ENCODE measurements around the gene SNCAIP.
"Not testable (repeated sequence)": the region's sequence is repeated elsewhere in the genome, so short reads cannot be mapped to it uniquely, and the experiment has no call there.

Gene SNCAIP

GRCh38 chr5:122465031-122465577 lies 153.1 kb downstream of the SNCAIP start:
- no peak for DNase-seq (ENCODE audit: low read depth)

DNA sequence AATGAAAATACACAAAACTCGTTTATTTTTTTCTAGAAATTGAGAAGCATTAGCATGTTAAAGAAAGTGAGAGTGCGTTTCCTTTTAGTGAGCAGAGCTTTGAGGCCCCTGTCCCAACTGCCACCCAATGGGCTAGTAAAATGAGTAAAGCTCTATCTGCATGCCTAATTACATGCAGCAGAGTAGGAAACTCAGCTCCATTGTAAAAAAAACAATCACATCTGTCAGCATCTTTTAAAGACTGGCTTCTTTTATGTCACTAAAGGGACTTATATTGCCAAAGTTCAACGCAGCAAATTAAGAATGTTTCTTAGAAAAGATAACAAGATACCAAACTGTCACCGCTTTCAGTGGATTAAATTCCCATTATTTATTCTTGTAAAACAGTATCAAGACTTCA lies 154.0 kb downstream of the SNCAIP start:
- DNase-seq (ENCODE audit: low read depth) = no peak

- DNase-seq (ENCODE audit: low read depth) = no peak
Measured at GRCh38 chr5:122468351-122469116, 156.5 kb downstream of the SNCAIP start.

DNA sequence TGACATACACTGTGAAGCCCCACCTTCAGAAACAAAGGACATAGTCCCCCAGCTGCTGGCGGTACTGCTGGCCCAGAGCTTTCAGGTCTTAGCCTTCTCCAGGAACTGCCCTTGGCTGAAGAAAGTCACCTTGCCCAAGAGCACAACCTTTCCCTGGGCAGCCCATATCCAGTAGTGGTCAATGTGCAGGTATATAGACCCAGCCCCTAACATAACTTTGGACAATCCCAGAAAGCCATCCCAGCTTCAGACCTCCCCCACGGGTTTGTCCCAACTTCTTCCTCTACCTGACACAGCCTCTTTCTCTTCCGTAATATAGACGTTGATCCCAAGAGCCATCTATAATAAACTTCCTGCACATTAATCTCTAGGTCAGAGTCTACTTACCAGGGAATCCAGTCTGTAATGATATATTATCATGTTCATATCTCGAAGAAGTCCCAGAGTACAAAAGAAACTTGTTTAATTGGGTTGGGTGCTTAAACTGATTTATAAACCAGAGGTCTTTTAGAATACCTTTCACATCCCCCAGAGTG lies 157.4 kb downstream of the SNCAIP start:
- DNase-seq (ENCODE audit: low read depth) = no peak

DNA sequence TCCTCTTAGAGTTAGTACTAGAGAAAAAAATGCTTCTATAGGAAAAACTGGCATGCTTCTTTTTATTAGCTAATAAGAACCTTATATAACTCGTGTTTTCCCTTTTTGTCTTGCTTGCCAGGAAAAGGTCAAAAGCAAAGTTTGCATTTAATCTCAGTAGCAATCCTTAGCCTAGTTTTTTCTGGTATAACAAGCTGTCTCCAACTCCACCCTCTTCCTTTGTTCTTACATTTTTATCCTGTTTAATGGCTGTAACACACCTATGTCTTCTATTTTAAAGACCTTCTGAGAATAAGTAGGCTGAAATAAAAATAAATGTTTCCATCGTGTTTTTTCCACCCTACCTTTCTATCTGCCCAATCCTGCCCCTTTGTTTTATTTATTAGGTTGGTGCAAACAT lies 158.3 kb downstream of the SNCAIP start:
- no peak for DNase-seq (ENCODE audit: low read depth)

GRCh38 chr5:122471031-122471751 lies 159.2 kb downstream of the SNCAIP start:
- no peak for DNase-seq (ENCODE audit: low read depth)

- DNase-seq (ENCODE audit: low read depth) = no peak
Measured at GRCh38 chr5:122471752-122472061, 159.7 kb downstream of the SNCAIP start.

GRCh38 chr5:122473138-122473843 lies 161.3 kb downstream of the SNCAIP start:
- no peak for DNase-seq (ENCODE audit: low read depth)

GRCh38 chr5:122473941-122474340 lies 161.9 kb downstream of the SNCAIP start:
- no peak for DNase-seq (ENCODE audit: low read depth)

DNA sequence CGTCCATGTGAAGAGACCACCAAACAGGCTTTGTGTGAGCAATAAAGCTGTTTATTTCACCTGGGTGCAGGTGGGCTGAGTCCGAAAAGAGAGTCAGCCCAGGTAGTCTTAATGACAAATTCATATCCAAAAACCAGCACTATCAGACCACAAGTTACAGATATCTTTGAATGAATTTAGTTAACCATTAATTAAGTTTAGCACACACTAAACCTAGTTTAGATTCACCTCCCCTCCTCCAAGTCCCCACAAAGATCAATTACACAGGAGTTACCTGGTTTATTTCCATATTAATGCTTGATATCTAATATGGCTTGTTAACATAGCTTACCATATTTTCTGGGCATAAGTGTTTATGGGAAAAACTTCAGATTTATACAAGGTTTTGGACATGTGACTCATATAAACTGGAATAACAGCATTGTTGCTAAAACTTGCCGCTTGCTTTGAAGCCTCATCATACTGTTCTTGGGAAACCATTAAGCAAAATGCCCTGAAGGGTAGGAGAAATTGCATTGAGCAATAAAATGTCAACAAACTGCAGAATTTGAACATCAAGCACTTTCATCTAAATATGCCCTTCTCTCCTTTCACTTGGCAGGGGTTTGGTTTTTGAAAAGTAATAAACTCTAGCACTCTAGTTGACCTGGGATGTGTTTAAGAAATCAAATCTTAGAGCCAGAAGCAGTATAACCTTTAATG lies 166.9 kb downstream of the SNCAIP start:
- DNase-seq (ENCODE audit: low read depth) = no peak

GRCh38 chr5:122480146-122480545 lies 168.1 kb downstream of the SNCAIP start:
- no peak for DNase-seq (ENCODE audit: low read depth)

DNA sequence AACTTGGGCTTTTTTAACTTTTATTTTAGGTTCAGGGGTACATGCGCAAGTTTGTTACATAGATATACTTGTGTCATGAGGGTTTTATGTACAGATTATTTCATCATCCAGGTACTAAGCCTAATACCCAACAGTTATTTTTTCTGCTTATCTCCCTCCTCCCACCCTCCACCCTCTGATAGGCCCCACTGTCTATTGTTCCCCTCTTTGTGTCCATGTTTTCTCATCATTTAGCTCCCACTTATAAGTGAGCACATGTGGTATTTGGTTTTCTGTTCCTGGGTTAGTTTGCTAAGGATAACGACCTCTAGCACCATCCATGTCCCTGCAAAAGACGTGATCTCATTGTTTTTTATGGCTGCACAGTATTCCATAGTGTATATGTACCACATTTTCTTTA lies 172.1 kb downstream of the SNCAIP start:
- DNase-seq (ENCODE audit: low read depth) = no peak

DNA sequence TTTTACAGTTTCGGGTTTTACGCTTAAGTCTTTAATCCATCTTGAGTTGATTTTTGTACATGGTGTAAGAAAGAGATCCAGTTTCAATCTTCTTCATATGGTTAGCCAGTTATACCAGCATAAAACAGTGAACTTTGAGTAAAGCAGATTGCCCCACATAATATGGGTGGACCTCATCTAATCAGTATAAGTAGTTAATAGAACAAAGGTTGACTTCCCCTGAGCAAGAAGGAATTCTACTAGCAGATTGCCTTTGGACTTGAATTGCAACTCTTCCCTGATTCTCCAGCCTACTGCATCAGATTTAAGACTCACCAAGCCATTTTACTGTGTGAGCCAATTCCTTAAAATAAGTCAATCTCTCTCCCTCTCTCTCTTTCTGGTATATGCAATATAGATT lies 173.2 kb downstream of the SNCAIP start:
- no peak for DNase-seq (ENCODE audit: low read depth)

DNA sequence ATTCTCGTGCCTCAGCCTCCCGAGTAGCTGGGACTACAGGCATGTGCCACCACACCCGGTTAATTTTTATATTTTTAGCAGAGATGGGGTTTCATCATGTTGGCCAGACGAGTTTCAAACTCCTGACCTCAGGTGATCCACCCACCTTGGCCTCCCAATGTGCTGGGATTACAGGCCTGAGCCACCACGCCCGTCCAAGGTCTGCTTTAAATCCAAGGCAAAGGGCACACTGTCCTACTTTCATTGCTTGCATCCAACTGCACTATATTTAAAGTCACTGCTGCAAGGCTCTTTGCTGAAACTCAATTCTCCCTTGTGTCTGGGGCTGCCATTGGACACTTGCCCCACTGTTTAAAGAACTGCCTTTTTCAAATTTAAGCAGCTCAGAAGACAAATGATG lies 174.6 kb downstream of the SNCAIP start:
- not testable (repeated sequence) for DNase-seq (ENCODE audit: low read depth)

DNA sequence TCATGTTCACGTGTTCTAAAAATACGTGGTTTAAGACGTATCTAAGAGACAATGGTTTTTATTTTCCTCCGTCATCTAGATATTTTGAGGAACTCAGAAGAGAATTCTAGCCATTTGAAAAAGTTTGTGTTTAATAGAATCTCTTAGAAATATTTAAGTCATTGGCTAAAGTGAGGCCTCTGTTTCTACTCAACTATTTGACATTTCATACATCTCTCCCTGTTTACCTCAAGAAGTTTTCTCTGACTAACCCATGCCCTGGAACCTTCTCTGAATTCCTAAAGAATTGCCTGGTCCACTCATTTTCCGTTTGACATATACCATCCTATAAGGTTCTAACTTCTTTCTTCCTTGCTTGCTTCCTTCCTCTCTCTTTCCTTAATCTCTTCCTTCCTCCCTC lies 178.7 kb downstream of the SNCAIP start:
- DNase-seq (ENCODE audit: low read depth) = no peak

GRCh38 chr5:122492675-122493074 lies 180.6 kb downstream of the SNCAIP start:
- no peak for DNase-seq (ENCODE audit: low read depth)

DNA sequence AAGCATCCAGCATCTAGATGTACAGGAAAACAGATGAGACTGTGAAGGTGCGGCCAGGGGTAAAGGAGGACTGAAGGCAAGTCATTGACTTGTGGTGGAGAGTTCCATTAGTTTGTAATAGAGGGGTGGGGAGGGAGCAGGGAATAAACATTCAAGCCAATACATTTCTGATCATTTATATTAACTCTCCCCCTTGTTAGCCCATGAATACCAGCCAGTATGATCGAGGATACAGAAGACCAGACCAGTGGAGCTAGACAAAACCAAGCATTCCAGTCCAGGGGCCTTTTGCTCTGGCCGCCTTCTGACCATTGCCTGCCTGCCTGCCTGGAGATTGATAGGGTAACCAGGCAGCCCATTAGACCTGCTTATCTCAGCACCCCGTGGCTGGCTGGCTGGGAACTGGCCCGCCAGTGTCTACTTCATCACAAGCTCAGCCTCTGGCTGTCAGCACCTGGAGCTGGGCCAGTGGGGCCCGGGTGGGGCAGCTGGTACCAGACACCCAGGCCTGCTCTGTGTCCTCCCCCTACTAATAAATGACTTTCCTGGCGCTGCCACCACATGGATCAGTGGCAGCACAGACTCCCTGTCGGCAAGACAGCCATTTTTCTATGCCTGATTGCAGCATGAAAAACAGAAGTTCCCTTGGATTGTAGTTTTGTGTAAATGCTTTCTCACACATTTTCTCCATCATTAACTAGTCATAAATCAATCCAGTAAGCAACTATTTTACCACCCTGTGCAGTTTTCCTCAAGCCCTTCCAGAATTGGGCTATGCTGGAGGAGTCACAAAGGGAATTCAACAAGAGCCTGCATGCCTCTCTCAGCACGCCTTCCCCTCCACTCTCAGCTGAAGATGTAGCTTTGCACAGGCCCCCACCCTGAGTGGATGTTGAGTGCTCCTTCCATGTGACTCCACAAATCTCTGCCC lies 181.3 kb downstream of the SNCAIP start:
- no peak for DNase-seq (ENCODE audit: low read depth)

DNA sequence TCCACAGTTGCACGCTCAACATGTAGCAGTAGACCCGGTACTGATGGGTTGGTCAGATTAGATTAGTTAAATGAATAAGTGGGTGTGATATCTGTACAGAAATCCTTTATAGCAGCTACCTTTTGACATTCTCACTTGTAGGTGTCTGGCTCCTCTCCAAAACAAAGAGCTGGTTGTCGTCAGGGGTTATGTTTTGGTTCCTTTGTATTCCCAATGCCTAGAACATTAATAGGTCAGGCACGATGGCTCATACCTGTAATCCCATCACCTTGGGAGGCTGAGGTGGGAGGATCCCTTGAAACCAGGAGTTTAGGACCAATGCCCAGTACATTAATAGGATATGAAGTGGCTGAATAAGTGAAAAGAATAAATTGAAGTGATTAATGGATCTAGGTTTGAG lies 182.1 kb downstream of the SNCAIP start:
- no peak for DNase-seq (ENCODE audit: low read depth)

DNA sequence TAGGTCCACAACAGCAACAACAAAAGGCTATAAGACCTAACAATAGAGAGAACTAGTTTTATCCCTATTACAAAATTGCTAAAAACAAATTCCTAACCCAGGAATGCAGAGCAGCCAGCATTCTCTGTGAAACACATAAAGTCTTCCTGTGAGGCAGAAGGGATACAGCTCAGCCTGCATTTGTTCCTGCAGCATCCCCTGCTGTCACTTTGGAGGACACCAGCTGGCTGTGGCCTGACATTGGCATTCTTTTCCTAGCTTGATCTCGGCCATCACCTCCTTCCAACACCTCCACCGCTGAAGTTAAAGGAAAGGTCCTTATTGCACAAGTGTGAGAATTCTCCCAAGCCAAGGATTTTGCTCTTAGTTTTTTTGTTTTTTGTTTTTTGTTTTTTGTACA lies 186.1 kb downstream of the SNCAIP start:
- no peak for DNase-seq (ENCODE audit: low read depth)

DNA sequence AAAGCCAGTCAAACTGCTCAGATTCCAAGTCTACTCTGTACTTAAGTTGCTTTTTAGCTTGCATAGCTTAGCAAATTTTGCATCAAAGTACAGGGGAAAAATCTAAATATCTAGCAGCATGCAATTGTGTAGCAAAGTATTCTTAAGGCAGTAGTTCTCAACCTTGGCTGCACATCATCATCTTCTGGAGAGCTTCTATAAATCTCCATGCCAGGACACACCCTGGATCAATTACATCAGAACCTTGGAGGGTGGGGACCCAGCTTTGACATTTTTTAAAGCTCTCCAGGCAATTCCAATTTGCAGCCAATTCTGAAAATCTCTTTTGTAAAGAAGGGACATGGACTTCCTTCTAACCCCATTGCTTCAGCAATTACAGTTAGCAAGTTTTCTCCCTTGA lies 187.5 kb downstream of the SNCAIP start:
- DNase-seq (ENCODE audit: low read depth) = no peak

All from activated T-cell treated with anti-CD3 and anti-CD28 coated beads for 48 hours (primary cell).